MCF 10A (cell line): ENCODE data around the gene MAPK1. TPM values are rescaled to one million over a fixed set of nuclear protein-coding genes. Genes with fewer than 3 reads are reported as not detected.

ENCODE experiments used
- BruUV-seq: library from RNA; stranded (reverse); fragments of 400-500 nt; replicated peaks from 2 replicates; lab custom pipeline; 2021; lab: Mats Ljungman, UMichigan
- CTCF ChIA-PET: fragments of 300-600 bp; sonication (Branson Sonifier 250); formaldehyde crosslinking; extraction: SDS; loops from one replicate; lab custom pipeline; 2021; ENCODE audit warnings: antibody characterized with exemption, inconsistent platforms; lab: Yijun Ruan, JAX
- POLR2A ChIA-PET: fragments of 300-600, 350-650 bp; sonication (Branson Sonifier 250); formaldehyde crosslinking; extraction: SDS; loops from one replicate; lab custom pipeline; 2020; ENCODE audit warnings: antibody characterized with exemption, inconsistent platforms; lab: Yijun Ruan, JAX
- DNase-seq: peaks from one replicate; pipeline ENCODE4 v3.0.0-alpha.2; 2018; ENCODE audit not compliant: unreplicated experiment
- H3K27ac Mint-ChIP-seq: one replicate; pipeline ENCODE4 v1.8.0; 2022; ENCODE audit warnings: mild to moderate bottlenecking, low read depth, mixed read lengths; ENCODE audit not compliant: unreplicated experiment
- H3K27me3 Mint-ChIP-seq: one replicate; pipeline ENCODE4 v1.8.0; 2022; ENCODE audit warnings: mixed read lengths; ENCODE audit not compliant: insufficient read depth, unreplicated experiment
- H3K36me3 Mint-ChIP-seq: one replicate; pipeline ENCODE4 v1.8.0; 2022; ENCODE audit warnings: mild to moderate bottlenecking, moderate library complexity, mixed read lengths; ENCODE audit not compliant: insufficient read depth, unreplicated experiment
- H3K4me1 Mint-ChIP-seq: one replicate; pipeline ENCODE4 v1.8.0; 2022; ENCODE audit warnings: mixed read lengths; ENCODE audit not compliant: insufficient read depth, unreplicated experiment
- H3K4me3 Mint-ChIP-seq: one replicate; pipeline ENCODE4 v1.8.0; 2022; ENCODE audit warnings: mild to moderate bottlenecking, moderate library complexity, mixed read lengths; ENCODE audit not compliant: unreplicated experiment
- H3K9me3 Mint-ChIP-seq: one replicate; pipeline ENCODE4 v1.8.0; 2022; ENCODE audit warnings: mixed read lengths; ENCODE audit not compliant: unreplicated experiment
- intact Hi-C: fragments of 100-400 bp; cut with micrococcal nuclease; formaldehyde crosslinking; loops from 2 replicates; pipeline ENCODE4 v1.14.1; 2022
- total RNA-seq: library from RNA; stranded (reverse); gene quantifications from 2 replicates; pipeline ENCODE4 v1.2.3, GENCODE V29; 2022
- TF ChIP-seq, protein P1 (sequence below): fragments of 200-600 bp; IDR thresholded peaks from one replicate; pipeline ENCODE4 v1.8.0; 2022; ENCODE audit warnings: antibody characterized with exemption, mild to moderate bottlenecking; ENCODE audit not compliant: unreplicated experiment

The MAPK1 gene
- total RNA-seq, 1 experiment from 2014 or later: 123 TPM

DNA sequence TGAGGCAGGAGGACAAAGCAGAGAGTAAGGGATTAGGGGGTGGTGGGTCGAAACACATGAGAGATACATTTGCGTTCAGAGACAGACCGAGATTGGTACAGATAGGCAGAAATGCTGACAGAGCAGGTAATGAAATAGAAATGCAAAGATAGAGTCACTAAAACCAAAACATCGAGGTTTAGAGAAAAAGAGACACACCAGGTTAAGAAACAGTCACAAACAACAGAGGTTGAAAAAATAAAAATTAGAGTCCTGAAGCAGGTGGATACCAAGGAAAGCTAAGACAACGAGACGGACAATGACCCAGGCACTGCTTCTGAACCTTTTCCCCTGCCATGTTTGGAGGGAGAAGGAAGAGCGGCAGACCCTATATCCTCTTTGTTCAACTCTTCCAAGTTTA, 1.2 kb upstream of the MAPK1 start:
- Mint-ChIP-seq H3K4me1 (peaks cover 28% of the 10 kb centered on the region), H3K27me3 (no peaks in the 10 kb centered on the region), H3K27ac (no peak overlapping the region), H3K36me3 (peaks cover 17% of the 10 kb centered on the region), H3K9me3 (no peaks in the 10 kb centered on the region), H3K4me3 (peak overlapping the region; percentile 80)
- TF ChIP-seq, protein P1, sequence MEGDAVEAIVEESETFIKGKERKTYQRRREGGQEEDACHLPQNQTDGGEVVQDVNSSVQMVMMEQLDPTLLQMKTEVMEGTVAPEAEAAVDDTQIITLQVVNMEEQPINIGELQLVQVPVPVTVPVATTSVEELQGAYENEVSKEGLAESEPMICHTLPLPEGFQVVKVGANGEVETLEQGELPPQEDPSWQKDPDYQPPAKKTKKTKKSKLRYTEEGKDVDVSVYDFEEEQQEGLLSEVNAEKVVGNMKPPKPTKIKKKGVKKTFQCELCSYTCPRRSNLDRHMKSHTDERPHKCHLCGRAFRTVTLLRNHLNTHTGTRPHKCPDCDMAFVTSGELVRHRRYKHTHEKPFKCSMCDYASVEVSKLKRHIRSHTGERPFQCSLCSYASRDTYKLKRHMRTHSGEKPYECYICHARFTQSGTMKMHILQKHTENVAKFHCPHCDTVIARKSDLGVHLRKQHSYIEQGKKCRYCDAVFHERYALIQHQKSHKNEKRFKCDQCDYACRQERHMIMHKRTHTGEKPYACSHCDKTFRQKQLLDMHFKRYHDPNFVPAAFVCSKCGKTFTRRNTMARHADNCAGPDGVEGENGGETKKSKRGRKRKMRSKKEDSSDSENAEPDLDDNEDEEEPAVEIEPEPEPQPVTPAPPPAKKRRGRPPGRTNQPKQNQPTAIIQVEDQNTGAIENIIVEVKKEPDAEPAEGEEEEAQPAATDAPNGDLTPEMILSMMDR: no peak
- CTCF ChIA-PET: no interaction called here
- POLR2A ChIA-PET: interaction anchor here (0.6 to 1.2 kb wide), 5 partner anchors 9 to 1455 kb away, joined by 3 read pairs; no protein-coding TSS in a partner anchor
- no TSS peak for BruUV-seq
- intact Hi-C loops: no loop called here
- no peak for DNase-seq

DNA sequence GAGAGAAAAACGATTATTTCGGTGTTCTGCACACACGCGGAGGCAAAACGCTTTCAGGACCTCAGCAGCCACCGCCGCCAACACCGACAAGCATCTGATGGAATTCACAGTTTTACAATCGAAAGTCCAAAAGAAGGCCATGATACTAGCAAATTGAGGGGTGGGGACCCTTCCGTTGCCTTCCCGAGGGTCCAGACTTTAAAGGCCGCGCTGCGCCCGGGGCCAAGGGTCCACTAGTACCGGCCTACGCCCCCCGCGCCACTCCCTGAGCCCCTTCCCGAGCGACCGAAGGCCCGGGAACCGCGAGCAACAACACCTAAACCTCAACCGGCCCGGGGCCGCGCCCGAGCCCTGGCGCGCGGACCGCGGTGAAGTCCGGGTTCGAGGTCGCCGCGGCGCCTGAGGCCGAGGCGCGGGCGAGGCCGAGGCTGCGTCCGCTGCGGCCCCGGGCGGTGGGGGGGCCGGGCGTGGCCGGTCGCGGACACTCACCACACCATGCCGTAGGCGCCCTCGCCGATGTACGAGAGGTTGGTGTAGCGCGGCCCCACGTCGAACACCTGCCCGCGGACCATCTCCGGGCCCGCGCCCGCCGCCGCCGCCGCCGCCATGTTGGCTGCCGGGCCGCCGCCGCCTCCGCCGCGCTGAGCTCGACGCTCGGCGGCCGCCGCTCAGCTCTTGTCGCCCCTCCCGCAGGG, 465 bp downstream of the MAPK1 start:
- TF ChIP-seq, protein P1: no peak
- Mint-ChIP-seq H3K9me3 (no peaks in the 10 kb centered on the region), H3K27me3 (no peaks in the 10 kb centered on the region), H3K36me3 (peaks cover 17% of the 10 kb centered on the region), H3K27ac (peak overlapping the region; percentile 91), H3K4me1 (peaks cover 36% of the 10 kb centered on the region), H3K4me3 (peak overlapping the region; percentile 80)
- BruUV-seq: no TSS peak
- ChIA-PET POLR2A (interaction anchor here (0.6 to 3.5 kb wide), 11 partner anchors 9 to 201 kb away, joined by 3 to 31 read pairs (median 4); partner anchors contain the start of genes PPIL2 and YPEL1), CTCF (no interaction called here)
- intact Hi-C loops: loop anchor here (2.0 kb wide), 1 partner anchor 76 kb away; no protein-coding TSS in a partner anchor
- DNase-seq: no peak

DNA sequence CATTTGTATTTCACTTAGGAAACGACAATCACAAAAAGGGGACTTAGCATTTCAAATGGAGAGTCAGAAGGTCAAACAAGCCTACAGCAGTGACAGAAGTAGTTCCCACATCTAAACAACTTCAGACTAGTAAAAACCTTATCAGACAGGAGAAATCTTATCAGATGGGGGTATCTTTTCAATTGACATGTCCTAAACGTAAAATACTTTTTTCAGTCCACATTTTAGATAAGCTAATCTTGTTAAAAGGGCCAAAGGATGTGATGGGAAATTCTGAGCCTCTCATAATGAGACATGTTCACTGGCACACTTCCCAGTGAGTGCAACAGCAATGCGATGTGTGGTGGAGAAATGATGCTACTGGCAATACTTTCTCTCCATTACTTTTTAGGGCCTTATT, 2.4 kb downstream of the MAPK1 start:
- POLR2A ChIA-PET: interaction anchor here (0.7 to 3.5 kb wide), 11 partner anchors 9 to 199 kb away, joined by 3 to 31 read pairs (median 3); partner anchors contain the start of gene PPIL2

More for the DNA sequence above, 2.4 kb downstream of the MAPK1 start:
- Mint-ChIP-seq H3K27me3 (no peaks in the 10 kb centered on the region), H3K27ac (peak overlapping the region; percentile 91), H3K4me1 (peaks cover 49% of the 10 kb centered on the region), H3K36me3 (peaks cover 17% of the 10 kb centered on the region), H3K4me3 (peak overlapping the region; percentile 80), H3K9me3 (no peaks in the 10 kb centered on the region)
- CTCF ChIA-PET: interaction anchor here (0.6 to 1.0 kb wide), 2 partner anchors 103 to 161 kb away, joined by 3 read pairs; no protein-coding TSS in a partner anchor
- peak; percentile 72 for DNase-seq
- TF ChIP-seq, protein P1: no peak
- intact Hi-C loops: no loop called here
- no TSS peak for BruUV-seq
